GM12874 (cell line): ENCODE measurements around the gene XRN1.

ENCODE experiments used
- TF ChIP-seq, protein P1 (sequence below): IDR thresholded peaks from 2 replicates; pipeline ENCODE4 v1.5.1; 2011; ENCODE audit warnings: low read depth, mild to moderate bottlenecking, control low read depth, low read length, moderate library complexity; ENCODE audit not compliant: insufficient read depth

The XRN1 gene

DNA sequence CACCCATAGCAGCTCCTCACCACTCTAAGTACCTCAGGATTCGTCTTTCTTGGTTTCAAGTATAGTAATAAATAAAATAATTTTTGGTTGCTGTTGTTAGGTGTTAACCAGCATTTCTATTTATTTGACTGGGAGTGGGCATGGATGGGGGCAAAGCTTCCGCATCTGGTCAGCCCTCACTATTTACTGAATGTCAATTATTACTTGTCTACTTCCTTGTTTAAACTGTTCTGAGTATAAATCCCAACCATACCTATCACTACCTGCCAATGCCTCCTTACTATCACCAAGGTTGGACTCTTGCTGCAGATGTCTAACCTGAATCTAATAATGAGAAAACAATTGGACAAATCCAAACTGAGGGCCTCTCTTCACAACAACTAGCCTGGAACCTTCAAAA is 180.6 kb downstream of the XRN1 start:
- TF ChIP-seq, protein P1, sequence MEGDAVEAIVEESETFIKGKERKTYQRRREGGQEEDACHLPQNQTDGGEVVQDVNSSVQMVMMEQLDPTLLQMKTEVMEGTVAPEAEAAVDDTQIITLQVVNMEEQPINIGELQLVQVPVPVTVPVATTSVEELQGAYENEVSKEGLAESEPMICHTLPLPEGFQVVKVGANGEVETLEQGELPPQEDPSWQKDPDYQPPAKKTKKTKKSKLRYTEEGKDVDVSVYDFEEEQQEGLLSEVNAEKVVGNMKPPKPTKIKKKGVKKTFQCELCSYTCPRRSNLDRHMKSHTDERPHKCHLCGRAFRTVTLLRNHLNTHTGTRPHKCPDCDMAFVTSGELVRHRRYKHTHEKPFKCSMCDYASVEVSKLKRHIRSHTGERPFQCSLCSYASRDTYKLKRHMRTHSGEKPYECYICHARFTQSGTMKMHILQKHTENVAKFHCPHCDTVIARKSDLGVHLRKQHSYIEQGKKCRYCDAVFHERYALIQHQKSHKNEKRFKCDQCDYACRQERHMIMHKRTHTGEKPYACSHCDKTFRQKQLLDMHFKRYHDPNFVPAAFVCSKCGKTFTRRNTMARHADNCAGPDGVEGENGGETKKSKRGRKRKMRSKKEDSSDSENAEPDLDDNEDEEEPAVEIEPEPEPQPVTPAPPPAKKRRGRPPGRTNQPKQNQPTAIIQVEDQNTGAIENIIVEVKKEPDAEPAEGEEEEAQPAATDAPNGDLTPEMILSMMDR = no peak

DNA sequence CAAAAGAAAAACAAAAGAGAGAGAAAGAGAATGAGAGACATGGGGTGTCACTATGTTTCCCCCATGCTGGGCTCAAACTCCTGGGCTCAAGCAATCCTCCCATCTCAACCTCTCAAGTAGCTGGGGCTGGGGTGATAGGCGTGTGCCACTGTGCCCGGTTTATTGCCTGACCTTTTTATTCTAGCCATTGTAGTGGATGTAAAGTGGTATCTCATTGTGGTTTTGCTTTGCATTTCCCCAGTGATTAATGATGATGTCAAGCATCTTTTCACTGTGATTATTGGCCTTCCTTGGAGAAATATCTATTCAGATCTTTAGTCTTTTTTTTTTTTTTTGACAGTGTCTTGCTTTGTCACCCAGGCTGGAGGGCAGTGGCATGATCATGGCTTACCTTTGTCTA is 184.7 kb downstream of the XRN1 start:
- TF ChIP-seq, protein P1 = no peak

DNA sequence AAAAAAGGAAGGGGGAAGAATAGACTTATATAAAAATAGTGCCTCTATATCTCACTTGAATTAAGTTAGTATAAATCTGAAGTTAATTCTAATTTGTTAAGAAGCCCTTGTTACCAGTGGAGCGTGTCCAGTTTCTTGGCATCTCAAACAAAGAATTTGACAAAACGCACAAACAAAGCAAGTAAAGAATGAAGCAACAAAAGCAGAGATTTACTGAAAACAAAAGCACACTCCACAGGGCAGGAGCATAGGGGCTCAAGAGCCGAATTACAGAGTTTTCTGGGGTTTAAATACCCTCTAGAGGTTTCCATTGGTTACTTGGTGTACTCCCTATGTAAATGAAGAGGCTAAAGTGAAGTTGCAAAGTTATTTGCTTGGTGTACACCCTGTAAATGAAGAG is 188.5 kb downstream of the XRN1 start:
- TF ChIP-seq, protein P1 = no peak

DNA sequence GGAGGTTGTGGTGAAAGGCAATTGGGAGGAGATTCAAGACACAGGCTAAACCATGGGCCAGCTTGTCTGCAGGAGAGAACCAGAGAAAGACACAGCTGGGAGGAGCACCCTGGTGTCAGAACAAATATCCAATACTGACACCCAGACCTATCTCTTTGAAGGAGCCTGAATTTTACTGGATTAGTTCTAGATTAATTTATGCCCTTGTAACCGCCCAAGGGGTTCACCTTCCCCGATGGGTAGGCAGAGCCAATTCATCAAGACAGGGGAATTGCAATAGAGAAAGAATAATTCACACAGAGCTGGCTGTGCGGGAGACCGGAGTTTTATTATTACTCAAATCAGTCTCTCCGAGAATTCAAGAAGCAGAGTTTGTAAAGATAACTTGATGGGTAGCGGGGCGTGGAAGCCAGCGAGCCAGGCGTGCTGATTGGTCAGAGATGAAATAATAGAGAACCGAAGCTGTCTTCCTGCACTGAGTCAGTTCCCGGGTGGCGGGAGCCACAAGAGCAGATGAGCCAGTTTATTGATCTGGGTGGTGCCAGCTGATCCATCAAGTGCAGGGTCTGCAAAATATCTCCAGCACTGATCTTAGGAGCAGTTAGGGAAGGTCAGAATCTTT is 191.0 kb downstream of the XRN1 start:
- TF ChIP-seq, protein P1 = no peak
